Measurements from ENCODE around the gene SOX8. TPM values are rescaled to one million over a fixed set of nuclear protein-coding genes. Genes with fewer than 3 reads are reported as not detected.

The SOX8 gene
- total RNA-seq, 1 experiment from 2014 or later, result 5.2 TPM

DNA sequence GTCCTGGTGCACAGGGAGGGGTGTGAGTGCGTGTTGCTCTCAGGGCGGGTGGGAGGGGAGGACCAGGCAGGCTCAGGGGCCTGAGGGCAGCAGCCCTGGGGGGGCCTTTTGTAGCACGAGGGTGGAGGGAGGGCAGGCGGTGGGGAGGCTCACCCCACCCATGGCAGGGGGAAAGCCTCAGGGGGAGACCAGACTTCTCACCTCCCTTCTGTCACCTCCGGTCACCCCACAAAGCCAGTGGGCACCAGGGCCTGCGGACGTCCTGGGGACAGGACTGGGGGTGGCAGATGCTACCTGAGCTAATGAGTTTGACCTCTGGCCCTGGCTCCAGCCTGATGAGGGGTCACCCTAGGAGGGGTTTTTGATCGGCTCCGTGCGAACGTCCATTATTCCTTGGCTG is 39.0 kb downstream of the SOX8 start:
- no peaks in the 10 kb centered on the region for H4K20me1 ChIP-seq (ENCODE audit: insufficient read depth)
- no peak overlapping the region for H3K27ac ChIP-seq (ENCODE audit: low read depth, low read length)
- no peak overlapping the region for H2AFZ ChIP-seq (ENCODE audit: low read depth, low read length, poor library complexity, severe bottlenecking)
- no peaks in the 10 kb centered on the region for H3K4me1 ChIP-seq (ENCODE audit: control insufficient read depth in 1 of 2, insufficient read depth in 2 of 2, low read length in 2 of 2)
- CTCF ChIA-PET, result no interaction called here
- intact Hi-C loops (cut with micrococcal nuclease), result no loop called here
- no peaks in the 10 kb centered on the region for H3K36me3 ChIP-seq (ENCODE audit: control insufficient read depth in 1 of 2, insufficient read depth in 2 of 2, low read length in 2 of 2)
- H3K4me3 ChIP-seq (replicated peaks in 1 of 2; ENCODE audit: low read depth in 1 of 2, low read length in 2 of 2), result no peak overlapping the region
- H3K9me3 ChIP-seq (ENCODE audit: control insufficient read depth in 1 of 2, insufficient read depth in 1 of 2, low read depth in 1 of 2, low read length in 2 of 2), result no peaks in the 10 kb centered on the region
- RAD21 ChIA-PET (ENCODE audit: low non-redundant PET in 1 of 2, low total read pairs in 2 of 2, uncharacterized antibody in 2 of 2, unreplicated experiment in 2 of 2), result no interaction called here
- DNase-seq (ENCODE audit: low read depth, low spot score), result no peak
- H3K4me2 ChIP-seq (ENCODE audit: low read length), result no peak overlapping the region
- TF ChIP-seq, protein P1, sequence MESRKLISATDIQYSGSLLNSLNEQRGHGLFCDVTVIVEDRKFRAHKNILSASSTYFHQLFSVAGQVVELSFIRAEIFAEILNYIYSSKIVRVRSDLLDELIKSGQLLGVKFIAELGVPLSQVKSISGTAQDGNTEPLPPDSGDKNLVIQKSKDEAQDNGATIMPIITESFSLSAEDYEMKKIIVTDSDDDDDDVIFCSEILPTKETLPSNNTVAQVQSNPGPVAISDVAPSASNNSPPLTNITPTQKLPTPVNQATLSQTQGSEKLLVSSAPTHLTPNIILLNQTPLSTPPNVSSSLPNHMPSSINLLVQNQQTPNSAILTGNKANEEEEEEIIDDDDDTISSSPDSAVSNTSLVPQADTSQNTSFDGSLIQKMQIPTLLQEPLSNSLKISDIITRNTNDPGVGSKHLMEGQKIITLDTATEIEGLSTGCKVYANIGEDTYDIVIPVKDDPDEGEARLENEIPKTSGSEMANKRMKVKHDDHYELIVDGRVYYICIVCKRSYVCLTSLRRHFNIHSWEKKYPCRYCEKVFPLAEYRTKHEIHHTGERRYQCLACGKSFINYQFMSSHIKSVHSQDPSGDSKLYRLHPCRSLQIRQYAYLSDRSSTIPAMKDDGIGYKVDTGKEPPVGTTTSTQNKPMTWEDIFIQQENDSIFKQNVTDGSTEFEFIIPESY (IDR thresholded peaks at IDR 0.05; ENCODE audit: extremely low read depth, insufficient replicate concordance, low read length), result no peak
- TF ChIP-seq YY1 (IDR thresholded peaks at IDR 0.05; ENCODE audit: extremely low read depth, insufficient replicate concordance, low read depth, low read length) (no peak), CEBPB (IDR thresholded peaks at IDR 0.05; ENCODE audit: low read depth) (no peak), SRF (IDR thresholded peaks at IDR 0.05; ENCODE audit: low read depth) (no peak), ELF1 (IDR thresholded peaks at IDR 0.05; ENCODE audit: borderline replicate concordance, low read depth) (no peak), ZNF274 (IDR thresholded peaks at IDR 0.05; ENCODE audit: low read depth, low read length) (no peak), EZH2 (IDR thresholded peaks at IDR 0.05) (no peak), POLR2A (IDR thresholded peaks at IDR 0.05; ENCODE audit: borderline replicate concordance, extremely low read depth, insufficient read depth, insufficient read length) (no peak), POLR2AphosphoS5 (IDR thresholded peaks at IDR 0.05; ENCODE audit: low read depth, low read length) (no peak), FOSL1 (IDR thresholded peaks at IDR 0.05; ENCODE audit: low read depth) (no peak), SIN3A (IDR thresholded peaks at IDR 0.05; ENCODE audit: low read depth) (no peak), ZFX (IDR thresholded peaks at IDR 0.05) (no peak), RAD21 (IDR thresholded peaks at IDR 0.05; ENCODE audit: low read depth) (no peak)
- TF ChIP-seq, protein P2, sequence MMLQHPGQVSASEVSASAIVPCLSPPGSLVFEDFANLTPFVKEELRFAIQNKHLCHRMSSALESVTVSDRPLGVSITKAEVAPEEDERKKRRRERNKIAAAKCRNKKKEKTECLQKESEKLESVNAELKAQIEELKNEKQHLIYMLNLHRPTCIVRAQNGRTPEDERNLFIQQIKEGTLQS (IDR thresholded peaks at IDR 0.05), result no peak
- no TSS peak for BruUV-seq (replicated peaks)
- POLR2A ChIA-PET, result no interaction called here
- no peak for ATAC-seq
- no peaks in the 10 kb centered on the region for H3K9me2 ChIP-seq (ENCODE audit: insufficient read depth)
- H3K79me2 ChIP-seq (ENCODE audit: insufficient read depth, low read length), result no peaks in the 10 kb centered on the region
- H3K27me3 ChIP-seq (ENCODE audit: insufficient read depth, low read length), result peaks cover 17% of the 10 kb centered on the region; the same call in 1 of the 2 replicates
- H3K9ac ChIP-seq (ENCODE audit: low read length), result no peak overlapping the region
